ENCODE results near the gene TMEM156.

The TMEM156 gene

GRCh38 chr4:38926896-38927295, 105.3 kb downstream of the TMEM156 start:
- intact Hi-C loops (cut with micrococcal nuclease) = no loop called here
- Mint-ChIP-seq H3K27ac (no peak overlapping the region), H3K4me3 (no peak overlapping the region), H3K4me1 (ENCODE audit: low read depth) (no peaks in the 10 kb centered on the region), H3K9me3 (no peaks in the 10 kb centered on the region), H3K36me3 (ENCODE audit: low read depth) (peaks cover 71% of the 10 kb centered on the region), H3K27me3 (no peaks in the 10 kb centered on the region)

- no peak overlapping the region for H3K4me3 Mint-ChIP-seq
- no peaks in the 10 kb centered on the region for H3K27me3 Mint-ChIP-seq
- H3K27ac Mint-ChIP-seq = no peak overlapping the region
- H3K36me3 Mint-ChIP-seq (ENCODE audit: low read depth) = peaks cover 63% of the 10 kb centered on the region
- no peaks in the 10 kb centered on the region for H3K4me1 Mint-ChIP-seq (ENCODE audit: low read depth)
- H3K9me3 Mint-ChIP-seq = no peaks in the 10 kb centered on the region
- intact Hi-C loops (cut with micrococcal nuclease) = no loop called here
These were observed 106.5 kb downstream of the TMEM156 start for GRCh38 chr4:38925492-38926413.

GRCh38 chr4:38924353-38924752, 107.9 kb downstream of the TMEM156 start:
- Mint-ChIP-seq H3K9me3 (no peaks in the 10 kb centered on the region), H3K4me3 (no peak overlapping the region), H3K27ac (no peak overlapping the region), H3K36me3 (ENCODE audit: low read depth) (peaks cover 64% of the 10 kb centered on the region), H3K4me1 (ENCODE audit: low read depth) (no peaks in the 10 kb centered on the region), H3K27me3 (no peaks in the 10 kb centered on the region)
- intact Hi-C loops (cut with micrococcal nuclease) = no loop called here

- Mint-ChIP-seq H3K4me3 (no peak overlapping the region), H3K36me3 (ENCODE audit: low read depth) (peaks cover 62% of the 10 kb centered on the region), H3K27me3 (no peaks in the 10 kb centered on the region), H3K4me1 (ENCODE audit: low read depth) (no peaks in the 10 kb centered on the region), H3K9me3 (no peaks in the 10 kb centered on the region), H3K27ac (no peak overlapping the region)
- intact Hi-C loops (cut with micrococcal nuclease) = no loop called here
These were observed 108.5 kb downstream of the TMEM156 start for GRCh38 chr4:38923746-38924145.

- H3K4me1 Mint-ChIP-seq (ENCODE audit: low read depth) = no peaks in the 10 kb centered on the region
- H3K9me3 Mint-ChIP-seq = no peaks in the 10 kb centered on the region
- H3K27me3 Mint-ChIP-seq = no peaks in the 10 kb centered on the region
- H3K4me3 Mint-ChIP-seq = no peak overlapping the region
- H3K36me3 Mint-ChIP-seq (ENCODE audit: low read depth) = peaks cover 65% of the 10 kb centered on the region
- intact Hi-C loops (cut with micrococcal nuclease) = no loop called here
- no peak overlapping the region for H3K27ac Mint-ChIP-seq
These were observed 111.1 kb downstream of the TMEM156 start for GRCh38 chr4:38921151-38921550.

GRCh38 chr4:38920677-38921076, 111.5 kb downstream of the TMEM156 start:
- intact Hi-C loops (cut with micrococcal nuclease) = no loop called here
- H3K9me3 Mint-ChIP-seq = no peaks in the 10 kb centered on the region
- H3K36me3 Mint-ChIP-seq (ENCODE audit: low read depth) = peaks cover 65% of the 10 kb centered on the region
- no peak overlapping the region for H3K4me3 Mint-ChIP-seq
- no peak overlapping the region for H3K27ac Mint-ChIP-seq
- H3K4me1 Mint-ChIP-seq (ENCODE audit: low read depth) = no peaks in the 10 kb centered on the region
- H3K27me3 Mint-ChIP-seq = no peaks in the 10 kb centered on the region

- Mint-ChIP-seq H3K9me3 (no peaks in the 10 kb centered on the region), H3K4me1 (ENCODE audit: low read depth) (no peaks in the 10 kb centered on the region), H3K36me3 (ENCODE audit: low read depth) (peaks cover 68% of the 10 kb centered on the region), H3K27ac (no peak overlapping the region), H3K4me3 (no peak overlapping the region), H3K27me3 (no peaks in the 10 kb centered on the region)
- intact Hi-C loops (cut with micrococcal nuclease) = no loop called here
These were observed 112.0 kb downstream of the TMEM156 start for GRCh38 chr4:38920186-38920585.

GRCh38 chr4:38919494-38919893, 112.7 kb downstream of the TMEM156 start:
- Mint-ChIP-seq H3K27me3 (no peaks in the 10 kb centered on the region), H3K4me1 (ENCODE audit: low read depth) (no peaks in the 10 kb centered on the region), H3K27ac (no peak overlapping the region), H3K36me3 (ENCODE audit: low read depth) (peaks cover 71% of the 10 kb centered on the region), H3K4me3 (no peak overlapping the region), H3K9me3 (no peaks in the 10 kb centered on the region)
- intact Hi-C loops (cut with micrococcal nuclease) = no loop called here

GRCh38 chr4:38917481-38918025, 114.7 kb downstream of the TMEM156 start:
- intact Hi-C loops (cut with micrococcal nuclease) = no loop called here
- Mint-ChIP-seq H3K36me3 (ENCODE audit: low read depth) (peaks cover 67% of the 10 kb centered on the region), H3K27ac (no peak overlapping the region), H3K4me1 (ENCODE audit: low read depth) (no peaks in the 10 kb centered on the region), H3K9me3 (no peaks in the 10 kb centered on the region), H3K27me3 (no peaks in the 10 kb centered on the region), H3K4me3 (no peak overlapping the region)
